GM19372 (cell line): ENCODE measurements around the gene CYTH1.
"Not testable (repeated sequence)": the region's sequence is repeated elsewhere in the genome, so short reads cannot be mapped to it uniquely, and the experiment has no call there.

Experiments used
- ATAC-seq: cut with Tn5 transposase; IDR thresholded peaks from one replicate; pipeline ENCODE4 v1.9.1; 2021; ENCODE audit warnings: mild to moderate bottlenecking, low read depth, moderate library complexity; ENCODE audit not compliant: unreplicated experiment

The CYTH1 gene

GRCh38 chr17:78764871-78765270 is 17.2 kb downstream of the CYTH1 start:
- no peak for ATAC-seq

DNA sequence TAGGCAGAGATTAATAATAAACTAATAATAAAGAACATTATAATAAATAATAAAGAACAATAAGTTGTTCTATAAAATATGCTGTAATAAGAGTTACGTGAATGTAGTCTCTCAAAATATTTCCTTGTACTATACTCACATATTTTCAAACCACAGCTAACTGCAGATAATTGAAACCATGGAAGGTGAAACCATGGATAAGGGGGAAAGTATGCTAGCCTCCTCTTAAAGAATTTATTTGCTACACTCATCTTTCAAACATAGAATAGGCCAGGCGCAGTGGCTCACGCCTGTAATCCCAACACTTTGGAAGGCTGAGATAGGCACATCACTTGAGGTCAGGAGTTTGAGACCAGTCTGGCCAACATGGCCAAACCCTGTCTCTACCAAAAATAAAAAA is 18.5 kb downstream of the CYTH1 start:
- ATAC-seq = no peak

DNA sequence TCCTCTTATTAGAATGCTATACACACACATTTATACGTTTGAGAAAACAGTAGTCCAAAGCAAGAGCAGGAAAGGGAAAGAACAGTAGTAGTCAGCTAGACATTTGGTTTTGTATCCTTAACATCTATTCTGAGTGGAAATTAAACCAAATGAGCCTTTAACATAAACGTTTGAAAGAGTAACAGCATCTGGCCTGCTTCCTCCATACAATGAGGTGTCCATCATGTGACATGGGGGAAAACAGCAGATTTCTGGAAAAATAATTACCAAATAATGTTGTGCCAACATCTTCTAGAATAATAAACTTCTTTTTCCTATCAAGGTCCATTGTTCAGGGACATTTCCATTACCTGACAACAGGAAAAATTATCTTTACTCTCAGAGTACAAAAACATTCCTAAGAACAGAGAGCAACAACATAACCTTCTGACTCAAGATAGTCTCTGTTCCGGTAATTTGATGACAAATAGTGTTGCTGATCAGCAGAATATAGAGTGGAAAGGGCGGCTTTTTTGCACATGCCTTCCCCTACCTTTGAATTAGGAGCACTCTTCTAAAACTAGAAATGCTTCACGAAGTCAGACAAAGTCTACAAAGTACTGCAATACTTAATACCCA is 20.2 kb downstream of the CYTH1 start:
- no peak for ATAC-seq

DNA sequence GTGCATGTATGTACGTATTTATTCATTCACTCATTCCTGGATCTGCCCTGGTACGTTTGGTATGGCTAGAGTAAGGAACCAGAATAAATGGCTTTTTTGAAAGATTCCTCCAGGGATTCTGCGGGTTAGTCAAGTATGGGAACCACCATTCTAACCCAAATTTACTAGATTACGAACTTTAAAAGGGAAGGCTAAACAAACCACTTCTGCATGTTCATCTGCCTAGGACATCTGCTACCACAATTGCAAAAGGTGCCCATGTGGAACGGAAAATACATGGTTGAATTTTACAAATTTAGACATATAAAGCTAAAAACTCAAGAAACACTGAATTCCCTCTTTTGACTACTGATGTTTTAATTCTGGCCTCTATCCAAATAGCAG is 22.1 kb downstream of the CYTH1 start:
- no peak for ATAC-seq

- no peak for ATAC-seq
Measured at GRCh38 chr17:78759203-78759968, 22.7 kb downstream of the CYTH1 start.

DNA sequence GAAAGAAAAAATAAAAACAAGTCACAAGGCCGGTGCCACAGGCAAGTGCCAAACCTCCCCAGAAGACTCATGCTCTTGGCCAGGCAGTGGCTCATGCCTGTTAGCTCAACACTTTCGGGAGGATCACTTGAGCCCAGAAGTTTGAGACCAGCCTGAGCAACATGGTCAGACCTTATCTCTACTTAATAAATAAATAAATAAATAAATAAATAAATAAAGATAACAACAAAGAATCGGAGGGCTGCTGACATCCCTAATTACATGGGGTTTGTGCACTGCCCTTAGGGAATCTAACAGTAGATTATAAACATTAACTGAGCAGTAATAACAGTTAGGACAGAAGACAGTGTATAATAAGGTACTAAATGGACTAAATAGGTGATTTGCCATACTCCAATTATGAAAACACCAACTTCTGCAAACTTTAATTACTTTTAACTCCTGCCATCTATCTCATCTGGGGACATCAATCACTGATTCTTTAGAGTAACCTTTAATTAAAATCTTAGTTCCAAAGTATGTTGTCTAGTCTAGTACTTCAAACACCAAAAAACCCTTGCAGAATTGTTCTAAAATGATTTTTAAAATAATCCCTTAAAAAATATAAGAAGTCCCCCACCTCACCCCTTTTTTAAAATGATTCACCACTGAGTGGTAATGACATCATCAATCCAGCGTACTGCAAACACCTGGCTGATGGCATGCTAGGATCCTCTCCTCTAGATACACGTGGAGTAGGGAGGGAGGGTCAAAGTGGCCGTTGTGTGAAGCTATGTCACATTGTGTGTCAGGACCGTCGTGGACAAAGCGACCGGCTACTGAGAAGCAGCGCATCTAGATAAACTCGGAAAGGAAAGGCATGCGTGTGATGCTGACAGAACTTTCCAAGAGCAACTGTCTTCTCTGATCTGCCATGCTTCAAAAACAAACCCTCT is 28.5 kb downstream of the CYTH1 start:
- ATAC-seq = no peak

GRCh38 chr17:78751447-78752161 is 30.5 kb downstream of the CYTH1 start:
- ATAC-seq = no peak

DNA sequence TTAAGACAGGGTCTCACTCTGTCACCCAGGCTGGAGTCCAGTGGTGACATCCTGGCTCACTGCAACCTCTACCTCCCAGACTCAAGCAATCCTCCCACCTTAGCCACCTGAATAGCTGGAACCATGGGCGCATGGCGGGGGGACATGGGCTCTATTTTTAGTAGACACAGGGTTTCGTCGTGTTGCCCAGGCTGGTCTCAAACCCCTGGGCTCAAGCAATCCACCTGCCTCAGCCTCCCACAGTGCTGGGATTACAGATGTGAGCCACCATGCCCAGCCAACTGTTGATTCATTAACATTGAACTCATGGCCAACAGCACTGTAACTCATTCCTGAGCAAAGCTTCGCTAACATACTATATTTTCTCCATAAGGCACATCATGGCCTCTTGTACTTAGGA is 31.1 kb downstream of the CYTH1 start:
- ATAC-seq = not testable (repeated sequence)

GRCh38 chr17:78748730-78749317 is 33.2 kb downstream of the CYTH1 start:
- no peak for ATAC-seq

DNA sequence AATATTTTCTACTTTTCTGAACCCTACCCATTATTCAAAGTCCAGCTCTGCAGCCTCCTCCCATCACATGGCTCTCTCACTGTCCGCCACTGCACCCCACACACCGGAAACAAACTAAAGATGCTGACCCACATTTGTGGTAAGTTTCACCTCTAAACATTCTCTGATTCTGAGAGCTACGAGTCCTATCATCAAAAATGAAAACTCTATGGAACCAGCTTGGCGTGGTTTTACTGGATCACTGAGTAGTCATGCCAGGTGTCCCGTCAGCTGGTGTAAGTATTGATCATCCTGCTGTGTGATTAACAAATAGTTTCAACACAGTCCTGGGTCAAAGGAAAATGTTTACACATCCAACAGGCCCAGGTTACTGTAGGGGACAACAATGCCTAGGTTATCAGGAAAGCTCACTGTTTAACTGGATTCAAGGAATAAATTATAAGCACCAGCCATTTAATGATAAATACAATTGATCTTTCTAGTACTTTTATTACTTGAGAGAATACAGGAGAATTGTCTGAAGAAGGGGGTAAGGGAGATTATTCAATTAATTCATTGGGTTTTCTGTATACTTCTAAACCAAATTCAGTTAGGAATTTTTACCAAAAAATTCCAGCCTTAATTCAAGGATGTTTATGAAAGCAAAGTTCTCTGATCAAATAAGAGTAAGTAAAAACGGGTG is 33.9 kb downstream of the CYTH1 start:
- ATAC-seq = no peak

DNA sequence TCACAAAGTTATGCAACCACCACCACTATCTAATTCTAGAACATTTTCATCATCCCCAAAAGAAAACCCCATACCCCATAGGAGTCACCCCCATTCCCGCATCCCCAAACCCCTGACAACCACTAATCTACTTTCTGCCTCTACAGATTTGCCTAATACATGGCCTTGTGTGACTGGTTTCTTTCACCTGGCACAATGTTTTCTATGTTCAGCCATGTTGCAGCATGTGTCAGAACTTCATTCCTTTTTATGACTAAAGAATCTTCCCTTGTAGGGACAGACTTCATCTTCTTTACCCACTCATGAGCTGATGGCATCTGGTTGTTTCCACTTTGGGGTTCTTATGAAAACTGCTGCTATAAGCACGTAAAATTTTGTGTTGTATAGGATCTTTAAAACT is 34.6 kb downstream of the CYTH1 start:
- ATAC-seq = no peak

DNA sequence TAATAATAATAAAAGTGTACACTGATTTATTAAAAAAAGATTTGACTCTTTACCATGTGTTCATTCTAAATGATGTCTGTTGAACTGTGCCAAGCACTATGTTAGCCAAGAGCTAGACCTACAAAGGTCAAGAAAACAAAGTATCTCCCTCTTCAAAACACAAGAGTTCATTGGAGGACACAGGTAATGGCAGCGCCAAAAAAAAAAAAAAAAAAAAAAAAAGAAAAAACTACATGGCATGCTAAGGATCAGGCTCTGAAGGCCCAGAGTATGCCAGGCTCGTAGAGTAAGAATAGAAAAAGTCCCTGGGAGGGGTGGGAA is 35.2 kb downstream of the CYTH1 start:
- ATAC-seq = no peak

DNA sequence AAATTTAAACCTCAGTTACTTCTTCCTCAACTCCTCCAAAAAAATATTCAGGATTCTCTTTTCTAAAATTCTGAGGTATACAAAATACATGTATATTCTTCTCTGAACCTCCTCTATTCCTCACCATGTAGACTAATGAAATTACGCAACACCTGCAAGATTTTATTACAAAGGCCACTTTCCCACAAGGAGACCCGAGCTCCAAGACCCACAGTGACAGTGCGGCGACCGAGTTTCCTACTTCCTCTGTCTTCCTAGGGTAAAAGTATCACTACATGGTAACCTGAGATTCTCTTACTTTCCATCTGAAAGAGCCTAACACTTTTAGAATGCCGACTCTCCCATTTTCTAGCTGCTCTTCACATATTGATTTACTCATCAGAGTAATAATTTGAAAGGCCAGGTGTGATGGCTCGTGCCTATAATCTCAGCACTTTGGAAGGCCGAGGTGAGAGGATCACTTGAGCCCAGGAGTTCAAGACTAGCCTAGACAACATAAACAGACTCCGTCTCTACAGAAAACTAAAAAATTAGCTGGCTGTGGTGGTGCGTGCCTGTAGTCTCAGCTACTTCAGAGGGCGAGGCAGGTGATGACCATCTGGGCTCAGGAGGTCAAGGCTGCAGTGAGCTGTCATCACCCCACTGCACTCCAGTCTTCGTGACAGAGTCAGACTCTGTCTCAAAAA is 35.7 kb downstream of the CYTH1 start:
- no peak for ATAC-seq

DNA sequence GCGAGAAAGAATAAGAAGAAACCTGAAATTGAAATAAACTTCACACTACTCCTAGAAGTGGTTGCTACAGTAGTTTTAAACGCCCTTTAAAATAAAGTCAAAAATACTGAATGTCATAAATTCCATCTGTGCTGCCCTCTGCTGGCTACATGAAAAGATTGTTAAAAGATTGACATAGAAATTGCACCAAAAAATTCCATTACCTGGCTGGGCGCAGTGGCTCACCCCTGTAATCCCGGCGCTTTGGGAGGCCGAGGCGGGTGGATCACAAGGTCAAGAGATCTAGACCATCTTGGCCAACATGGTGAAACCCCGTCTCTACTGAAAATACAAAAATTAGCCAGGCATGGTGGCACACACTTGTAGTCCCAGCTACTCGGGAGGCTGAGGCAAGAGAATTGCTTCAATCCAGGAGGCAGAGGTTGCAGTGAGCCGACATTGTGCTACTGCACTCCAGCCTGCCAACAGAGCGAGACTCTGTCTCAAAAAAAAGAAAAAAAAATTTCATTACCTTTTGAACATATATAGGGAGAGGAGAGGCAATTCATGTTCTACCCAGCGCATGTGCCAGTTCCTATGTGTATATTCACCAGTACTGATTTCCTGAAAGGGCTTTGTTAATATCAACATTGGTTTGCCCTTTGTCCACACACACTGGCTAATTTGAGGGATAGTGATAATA is 36.5 kb downstream of the CYTH1 start:
- ATAC-seq = no peak

GRCh38 chr17:78742901-78743300 is 39.2 kb downstream of the CYTH1 start:
- no peak for ATAC-seq

DNA sequence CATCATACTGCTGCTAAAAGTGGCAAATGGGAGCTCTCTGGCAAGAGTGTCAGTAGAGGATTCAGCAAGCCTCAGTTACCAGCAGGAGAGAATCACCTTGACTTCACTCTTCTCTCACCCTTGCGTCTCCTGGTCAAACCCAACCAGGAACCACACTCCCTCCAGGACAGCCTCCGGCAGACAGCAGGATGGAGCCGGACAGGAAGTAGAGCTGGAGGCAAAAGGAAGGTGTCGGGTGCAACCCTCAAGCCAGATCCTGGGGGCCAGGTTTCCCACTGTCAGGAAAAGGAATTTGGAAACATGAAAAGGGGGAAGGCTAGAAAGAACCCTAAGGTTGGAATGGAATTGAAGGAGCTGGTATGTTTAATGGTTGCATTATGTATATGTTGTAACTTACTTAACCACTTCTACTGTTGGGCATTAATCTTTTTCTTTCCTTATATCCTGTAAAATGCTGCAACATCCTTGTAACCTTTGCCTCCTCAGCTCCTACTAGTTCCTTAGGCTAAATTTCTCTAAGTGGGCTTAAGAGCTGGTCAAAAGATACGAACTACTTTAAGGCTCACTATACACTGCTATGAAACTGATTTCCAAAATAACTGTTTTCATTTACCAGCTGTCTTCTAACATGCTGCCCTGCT is 40.3 kb downstream of the CYTH1 start:
- no peak for ATAC-seq

DNA sequence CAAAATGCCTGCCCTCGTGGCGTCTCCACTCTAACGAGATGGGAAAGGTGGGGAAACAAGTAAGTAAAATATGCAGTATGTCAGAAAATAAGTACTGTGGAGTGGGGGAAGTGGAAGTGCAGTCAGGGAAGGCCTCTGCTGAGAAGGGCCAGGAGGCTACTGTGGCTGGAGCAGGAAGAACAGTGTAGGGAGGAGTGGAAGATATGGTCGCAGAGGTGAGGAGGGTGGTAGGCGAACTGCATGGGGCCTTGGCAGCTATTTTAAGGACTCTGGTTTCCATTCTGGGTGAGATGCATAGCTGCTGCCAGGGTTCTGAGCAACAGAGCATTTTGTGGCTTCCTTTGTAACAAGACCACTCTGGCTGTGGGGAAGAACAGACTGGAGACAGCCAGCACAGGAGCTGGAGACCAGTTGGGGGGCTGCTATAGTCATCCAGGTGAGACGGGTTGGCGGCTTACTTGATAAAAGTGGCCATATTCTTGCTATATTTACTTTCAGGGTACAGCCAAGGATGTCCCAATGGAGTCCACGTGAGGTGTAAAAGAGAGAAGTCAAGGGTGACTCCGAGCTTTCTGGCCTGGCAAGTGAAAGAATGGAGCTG is 42.6 kb downstream of the CYTH1 start:
- ATAC-seq = no peak

DNA sequence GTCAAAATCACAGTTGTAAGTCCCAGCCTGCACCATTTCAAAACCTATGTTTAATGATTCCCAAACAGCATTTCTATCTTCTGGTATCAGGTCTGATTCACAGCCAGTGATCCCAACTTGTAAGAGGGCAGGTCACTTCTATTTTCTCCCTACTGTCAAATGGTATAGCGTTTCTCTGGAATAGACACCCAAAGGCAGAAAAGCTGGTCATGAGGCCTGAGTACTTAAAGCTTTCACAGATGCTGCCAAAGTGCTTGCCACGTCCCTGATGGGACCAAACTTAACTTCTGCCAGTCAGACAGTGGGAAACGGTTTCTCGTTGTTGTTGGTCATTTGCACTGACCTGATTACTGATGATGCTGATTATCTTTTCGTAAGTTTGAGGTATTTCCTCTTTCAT is 43.4 kb downstream of the CYTH1 start:
- no peak for ATAC-seq
